Activated T-helper 1 cell treated with anti-CD3 and anti-CD28 coated beads, Interleukin-2, amount 50 U/mL, for 16 hours (primary cell): ENCODE data around the gene GLYR1.
"Not testable (repeated sequence)": the region's sequence is repeated elsewhere in the genome, so short reads cannot be mapped to it uniquely, and the experiment has no call there.

Experiments
- DNase-seq, 2 donors: peaks; one replicate each; pipeline ENCODE4 v3.0.0-alpha.2; 2020; ENCODE audit warnings: low read depth in 1 of 2, low spot score in 1 of 2

Gene GLYR1

GRCh38 chr16:4790261-4790660, 56.8 kb downstream of the GLYR1 start:
- DNase-seq, result no peak

- no peak for DNase-seq
These were observed 58.2 kb downstream of the GLYR1 start for GRCh38 chr16:4788910-4789309.

GRCh38 chr16:4788489-4788889, 58.6 kb downstream of the GLYR1 start:
- DNase-seq, result no peak

GRCh38 chr16:4787627-4788482, 59.2 kb downstream of the GLYR1 start, which contains the start of gene SEPTIN12:
Gene SEPTIN12, minus strand, starts transcription at chr16:4788345. Its CDS starts 700 bp downstream, at chr16:4787645.
- no peak for DNase-seq

GRCh38 chr16:4787068-4787467, 60.0 kb downstream of the GLYR1 start:
- no peak for DNase-seq

- no peak for DNase-seq
These were observed 61.2 kb downstream of the GLYR1 start for GRCh38 chr16:4785758-4786433.

GRCh38 chr16:4784444-4784987, 62.6 kb downstream of the GLYR1 start:
- DNase-seq, result not testable (repeated sequence)

GRCh38 chr16:4783951-4784336, 63.1 kb downstream of the GLYR1 start:
- DNase-seq, result no peak

GRCh38 chr16:4783251-4783950, 63.7 kb downstream of the GLYR1 start:
- no peak for DNase-seq

- no peak for DNase-seq
These were observed 66.9 kb downstream of the GLYR1 start for GRCh38 chr16:4780235-4780634.

GRCh38 chr16:4778050-4778392, 69.1 kb downstream of the GLYR1 start:
- no peak for DNase-seq

- no peak for DNase-seq
These were observed 69.6 kb downstream of the GLYR1 start for GRCh38 chr16:4777339-4778049.

- no peak for DNase-seq
These were observed 70.9 kb downstream of the GLYR1 start for GRCh38 chr16:4776141-4776705.

- no peak for DNase-seq
These were observed 72.1 kb downstream of the GLYR1 start for GRCh38 chr16:4775005-4775404.

GRCh38 chr16:4772351-4772750, 74.7 kb downstream of the GLYR1 start:
- DNase-seq, result no peak

GRCh38 chr16:4771646-4772045, 75.4 kb downstream of the GLYR1 start:
- DNase-seq, result no peak

- no peak for DNase-seq
These were observed 77.8 kb downstream of the GLYR1 start for GRCh38 chr16:4769306-4769638.

- DNase-seq, result peak; percentile 75 to 78
These were observed 78.4 kb downstream of the GLYR1 start for GRCh38 chr16:4768549-4769305.

GRCh38 chr16:4767872-4768548, 79.1 kb downstream of the GLYR1 start:
- no peak for DNase-seq
